ENCODE measurements around the gene SETBP1.

GRCh38 chr18:44958455-44958854 lies 277.8 kb downstream of the SETBP1 start:
- TF ChIP-seq CREM (IDR thresholded peaks at IDR 0.05; ENCODE audit: low read depth) (no peak), CBFB (CRISPR knock-in tag; IDR thresholded peaks at IDR 0.05) (no peak), UBTF (IDR thresholded peaks at IDR 0.05; ENCODE audit: borderline replicate concordance in 1 of 2, low read depth in 2 of 2, low read length in 2 of 2) (no peak), CTCF (IDR thresholded peaks at IDR 0.05 in 2 of 3, conservative IDR thresholded peaks at IDR 0.05 in 1 of 3; ENCODE audit: insufficient read depth in 2 of 3, low read depth in 1 of 3, low read length in 3 of 3) (no peak), GATA2 (CRISPR knock-in tag; IDR thresholded peaks at IDR 0.05) (no peak), JUND (IDR thresholded peaks at IDR 0.05; ENCODE audit: borderline replicate concordance, low read depth, low read length) (no peak), JUND (tag; IDR thresholded peaks at IDR 0.05; ENCODE audit: borderline replicate concordance, low read depth, low read length) (no peak), POU5F1 (IDR thresholded peaks at IDR 0.05; ENCODE audit: borderline replicate concordance, low read depth, low read length, partially characterized antibody) (no peak), SRF (CRISPR knock-in tag; IDR thresholded peaks at IDR 0.05) (no peak), BDP1 (IDR thresholded peaks at IDR 0.05; ENCODE audit: insufficient read depth, insufficient read length) (no peak), YY1 (IDR thresholded peaks at IDR 0.05; ENCODE audit: borderline replicate concordance in 1 of 3, control insufficient read depth in 1 of 3, extremely low read depth in 1 of 3, insufficient read depth in 3 of 3, insufficient read length in 1 of 3, insufficient replicate concordance in 2 of 3, low read depth in 1 of 3, low read length in 2 of 3) (no peak), POLR2A (conservative IDR thresholded peaks at IDR 0.05) (no peak), ZNF589 (CRISPR knock-in tag; IDR thresholded peaks at IDR 0.05; ENCODE audit: low read depth) (no peak), ATF3 (IDR thresholded peaks at IDR 0.05) (no peak), ATF3 (CRISPR knock-in tag; conservative IDR thresholded peaks at IDR 0.05) (no peak)
